NB4 (cell line): ENCODE measurements around the gene NR2F1-AS1.

Source experiments
- DNase-seq: peaks from one replicate; pipeline ENCODE4 v3.0.0; 2010; ENCODE audit warnings: low read depth
- H3K4me3 ChIP-seq: one replicate; pipeline ENCODE4 v1.5.1; 2011; ENCODE audit warnings: mild to moderate bottlenecking, low read depth, low read length, moderate library complexity
- CTCF ChIP-seq: IDR thresholded peaks from one replicate; pipeline ENCODE4 v1.5.1; 2012; ENCODE audit warnings: low read depth, low read length
- MYC ChIP-seq: IDR thresholded peaks from 2 replicates; pipeline ENCODE4 v1.6.1; 2011; ENCODE audit warnings: low read depth, low read length
- POLR2A ChIP-seq: IDR thresholded peaks from 2 replicates; pipeline ENCODE4 v1.6.1; 2011; ENCODE audit warnings: mild to moderate bottlenecking; ENCODE audit not compliant: insufficient read length; ENCODE audit errors: extremely low read depth
- TF ChIP-seq, protein P1 (sequence below): IDR thresholded peaks from 2 replicates; pipeline ENCODE4 v1.6.1; 2011; ENCODE audit warnings: low read depth, low read length

The NR2F1-AS1 gene

DNA sequence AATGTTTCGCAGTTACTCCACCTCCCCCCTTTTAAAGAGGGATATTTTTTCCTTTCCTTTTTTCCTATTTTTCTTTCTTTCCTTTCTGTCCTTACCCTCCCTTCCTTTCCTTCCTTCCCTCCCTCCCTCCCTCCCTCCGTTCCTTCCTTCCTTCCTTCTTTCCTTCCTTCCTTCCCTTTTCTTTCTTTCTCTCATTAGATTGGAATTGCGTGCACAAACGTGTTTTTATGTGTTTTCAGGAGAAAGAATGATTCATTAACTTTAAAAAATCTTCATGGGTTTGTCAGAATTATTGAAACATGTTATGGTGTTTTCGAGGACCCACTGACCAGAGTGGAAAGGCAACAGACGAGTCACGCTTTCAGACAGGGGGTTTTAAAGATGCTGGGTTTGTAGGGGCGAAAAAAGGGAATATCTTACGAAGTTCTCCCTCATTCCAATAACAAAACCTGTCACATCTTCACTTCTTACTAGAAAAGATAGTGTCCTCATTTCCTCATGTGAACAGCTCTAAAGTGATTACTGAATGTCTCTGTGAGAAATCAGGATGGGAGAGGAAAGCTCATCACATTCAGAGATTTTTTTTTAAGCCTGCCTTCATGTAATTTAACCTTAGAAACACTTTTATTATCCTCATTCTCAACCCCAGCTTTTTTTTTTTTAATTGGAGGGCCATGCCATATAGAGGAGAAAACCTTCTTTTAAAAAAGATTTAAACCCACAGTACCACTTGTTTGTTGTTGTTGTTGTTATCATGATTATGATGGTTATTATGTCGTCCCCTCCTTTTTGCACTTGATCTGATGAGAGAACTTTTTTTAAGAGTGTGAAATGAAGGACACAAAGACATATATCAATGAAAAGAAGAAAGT is 23.9 kb upstream of the NR2F1-AS1 start:
- TF ChIP-seq MYC (no peak), CTCF (no peak), POLR2A (no peak)
- TF ChIP-seq, protein P1, sequence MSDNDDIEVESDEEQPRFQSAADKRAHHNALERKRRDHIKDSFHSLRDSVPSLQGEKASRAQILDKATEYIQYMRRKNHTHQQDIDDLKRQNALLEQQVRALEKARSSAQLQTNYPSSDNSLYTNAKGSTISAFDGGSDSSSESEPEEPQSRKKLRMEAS = no peak
- no peak overlapping the region for H3K4me3 ChIP-seq

GRCh38 chr5:93603793-93604643 is 23.0 kb upstream of the NR2F1-AS1 start:
- no peak for DNase-seq
- no peak for TF ChIP-seq MYC
- TF ChIP-seq POLR2A = no peak
- TF ChIP-seq, protein P1 = no peak
- TF ChIP-seq CTCF = no peak
- H3K4me3 ChIP-seq = no peak overlapping the region

More for the DNA sequence above, 23.9 kb upstream of the NR2F1-AS1 start:
- DNase-seq = no peak

DNA sequence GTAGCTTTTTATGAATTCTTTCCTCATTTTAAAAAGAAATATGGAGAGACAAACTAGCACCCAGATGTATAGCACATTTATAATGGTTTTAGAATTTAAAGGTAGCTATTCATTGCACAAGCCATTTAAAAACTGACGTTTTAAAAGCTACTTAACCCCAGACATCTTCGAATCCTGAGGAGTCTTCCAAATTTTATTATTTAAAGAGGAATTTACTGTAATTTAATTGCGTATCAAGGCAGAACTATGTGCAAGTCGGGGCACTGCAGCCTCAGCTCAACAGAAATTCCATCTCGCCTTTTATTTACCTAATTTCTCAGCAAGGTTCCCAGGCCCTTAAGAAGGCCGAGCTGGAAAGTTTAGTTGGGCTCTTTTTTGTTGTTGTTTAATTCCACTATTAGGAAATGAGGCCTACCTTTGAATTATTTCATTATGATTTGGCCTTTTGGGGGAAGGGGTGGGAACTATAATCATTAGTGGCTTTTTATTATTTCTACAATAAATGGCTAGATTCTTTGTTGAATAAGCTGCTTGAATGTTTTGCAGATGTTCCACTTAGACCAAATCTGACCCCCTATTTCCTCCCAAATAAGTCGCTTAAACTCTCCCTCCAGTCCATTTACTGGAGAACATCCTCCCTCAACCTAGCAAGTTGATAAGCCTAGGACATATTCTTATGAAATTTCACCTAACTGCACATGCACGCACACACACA is 22.2 kb upstream of the NR2F1-AS1 start:
- TF ChIP-seq MYC (no peak), POLR2A (no peak), CTCF (no peak)
- TF ChIP-seq, protein P1 = no peak
- H3K4me3 ChIP-seq = no peak overlapping the region

DNA sequence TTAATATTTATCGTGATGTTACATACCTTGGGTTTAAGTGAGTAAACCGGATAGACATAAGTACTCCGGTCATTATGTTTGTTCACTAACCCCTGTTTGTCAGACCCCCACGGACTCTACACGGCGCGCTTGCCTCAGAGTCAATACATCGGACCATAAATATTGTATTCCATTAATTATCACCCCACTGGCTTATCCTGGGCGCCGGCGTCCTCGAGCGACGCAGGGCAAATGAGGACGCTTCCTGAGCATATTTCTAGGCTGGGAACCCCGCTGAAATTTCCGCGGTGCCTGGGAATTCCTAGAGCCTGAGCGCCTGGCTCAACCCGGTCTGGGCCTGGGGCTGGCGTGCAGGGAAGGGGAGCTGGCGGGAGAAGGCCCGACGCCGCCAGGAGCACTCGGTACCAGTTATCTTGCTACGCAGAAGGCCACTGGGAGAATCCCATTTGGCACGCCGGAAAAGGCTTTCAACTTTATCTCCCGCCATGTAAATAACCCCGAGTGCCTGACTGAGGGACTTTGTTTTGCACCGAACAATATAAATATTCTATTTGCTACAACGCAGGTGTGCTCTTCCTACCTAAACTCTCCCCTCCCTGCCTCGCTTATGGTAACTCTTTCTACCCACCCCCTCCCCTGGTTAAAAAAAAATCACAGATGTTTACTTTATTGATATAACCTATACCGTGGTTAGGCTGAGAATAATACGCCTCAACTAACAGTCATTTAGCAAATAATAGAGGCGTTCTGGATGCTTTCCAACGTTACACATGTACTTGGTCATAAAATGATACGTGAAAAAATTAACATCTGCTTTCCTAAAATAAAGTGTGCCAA is 21.4 kb upstream of the NR2F1-AS1 start:
- TF ChIP-seq, protein P1 = no peak
- TF ChIP-seq MYC (no peak), CTCF (no peak), POLR2A (no peak)
- H3K4me3 ChIP-seq = no peak overlapping the region
- no peak for DNase-seq

More for the DNA sequence above, 22.2 kb upstream of the NR2F1-AS1 start:
- DNase-seq = no peak

- no peak for DNase-seq
- no peak overlapping the region for H3K4me3 ChIP-seq
- TF ChIP-seq CTCF = no peak
- no peak for TF ChIP-seq POLR2A
- no peak for TF ChIP-seq MYC
- TF ChIP-seq, protein P1 = no peak
Observed at GRCh38 chr5:93601802-93602155, 20.8 kb upstream of the NR2F1-AS1 start.
